ENCODE measurements around the gene SLX9.
A peak's percentile ranks its signal among the peaks of the same experiment; 100 is the strongest.

Gene SLX9

GRCh38 chr21:44988607-44989536 is 49.0 kb downstream of the SLX9 start:
- Histone ChIP-seq H3K4me3 (ENCODE audit: low read depth, low read length) (no peak overlapping the region), H3K27me3 (no peaks in the 10 kb centered on the region), H3K36me3 (no peaks in the 10 kb centered on the region), H3K4me1 (peaks cover 44% of the 10 kb centered on the region), H3K9me3 (no peaks in the 10 kb centered on the region)
- no peak for TF ChIP-seq CTCF (IDR thresholded peaks at IDR 0.05; ENCODE audit: low read depth, low read length)
- DNase-seq: peak; percentile 8

GRCh38 chr21:44989537-44989886 is 49.7 kb downstream of the SLX9 start:
- H3K4me1 ChIP-seq: peaks cover 42% of the 10 kb centered on the region
- no peaks in the 10 kb centered on the region for H3K36me3 ChIP-seq
- no peaks in the 10 kb centered on the region for H3K27me3 ChIP-seq
- TF ChIP-seq CTCF (IDR thresholded peaks at IDR 0.05; ENCODE audit: low read depth, low read length): no peak
- H3K9me3 ChIP-seq: no peaks in the 10 kb centered on the region
- H3K4me3 ChIP-seq (ENCODE audit: low read depth, low read length): no peak overlapping the region
- peak; percentile 71 for DNase-seq

GRCh38 chr21:44989943-44990780 is 50.3 kb downstream of the SLX9 start:
- no peaks in the 10 kb centered on the region for H3K27me3 ChIP-seq
- no peak for TF ChIP-seq CTCF (IDR thresholded peaks at IDR 0.05; ENCODE audit: low read depth, low read length)
- no peaks in the 10 kb centered on the region for H3K36me3 ChIP-seq
- peak; percentile 49 for DNase-seq
- H3K4me1 ChIP-seq: peaks cover 35% of the 10 kb centered on the region
- no peaks in the 10 kb centered on the region for H3K9me3 ChIP-seq
- no peak overlapping the region for H3K4me3 ChIP-seq (ENCODE audit: low read depth, low read length)

- no peaks in the 10 kb centered on the region for H3K36me3 ChIP-seq
- H3K9me3 ChIP-seq: no peaks in the 10 kb centered on the region
- peaks cover 29% of the 10 kb centered on the region for H3K4me1 ChIP-seq
- no peaks in the 10 kb centered on the region for H3K27me3 ChIP-seq
- no peak for DNase-seq
- H3K4me3 ChIP-seq (ENCODE audit: low read depth, low read length): no peak overlapping the region
- no peak for TF ChIP-seq CTCF (IDR thresholded peaks at IDR 0.05; ENCODE audit: low read depth, low read length)
Measured at GRCh38 chr21:44990921-44991320, 51.1 kb downstream of the SLX9 start.

- Histone ChIP-seq H3K27me3 (no peaks in the 10 kb centered on the region), H3K4me3 (ENCODE audit: low read depth, low read length) (no peak overlapping the region), H3K9me3 (no peaks in the 10 kb centered on the region), H3K4me1 (peaks cover 29% of the 10 kb centered on the region), H3K36me3 (no peaks in the 10 kb centered on the region)
- DNase-seq: no peak
- TF ChIP-seq CTCF (IDR thresholded peaks at IDR 0.05; ENCODE audit: low read depth, low read length): no peak
Measured at GRCh38 chr21:44991538-44992483, 52.0 kb downstream of the SLX9 start.
